ENCODE measurements around the gene EFEMP1. TPM values are rescaled to one million over a fixed set of nuclear protein-coding genes. Genes with fewer than 3 reads are reported as not detected.

EFEMP1 gene
- polyA plus RNA-seq, 3 donors, result not detected

DNA sequence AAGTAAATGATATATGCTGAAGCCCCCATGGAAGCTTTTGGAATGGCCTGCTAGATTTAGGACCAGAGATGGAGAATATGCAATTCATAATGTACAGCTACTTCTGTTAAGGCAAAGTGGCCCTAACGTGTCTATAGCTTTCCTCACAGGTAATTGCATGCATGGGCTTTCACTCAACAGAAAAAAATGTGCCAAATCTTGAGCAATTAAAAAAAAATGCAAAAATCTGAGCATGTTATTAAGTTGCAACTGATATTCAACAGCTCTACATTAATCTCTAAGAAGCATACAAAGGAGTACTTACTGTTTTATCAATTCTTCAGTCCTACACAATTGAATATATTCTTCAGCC, 79.6 kb downstream of the EFEMP1 start:
- Mint-ChIP-seq H3K4me1 (peaks cover 7% of the 10 kb centered on the region), H3K27me3 (ENCODE audit: low read depth in 3 of 3) (peaks cover 0 to 3% (median 2%) of the 10 kb centered on the region in 3 donors), H3K4me3 (no peak overlapping the region), H3K27ac (no peak overlapping the region), H3K36me3 (no peaks in the 10 kb centered on the region), H3K9me3 (peaks cover 0 to 7% (median 2%) of the 10 kb centered on the region in 7 donors)
- H3K27me3 ChIP-seq (ENCODE audit: control insufficient read depth in 2 of 2, insufficient read depth in 2 of 2, low read length in 2 of 2), result no peaks in the 10 kb centered on the region
- H2AFZ ChIP-seq (ENCODE audit: insufficient read depth, low read depth, low read length, poor library complexity, severe bottlenecking), result no peak overlapping the region
- H3K79me2 ChIP-seq (ENCODE audit: insufficient read depth, low read length), result no peaks in the 10 kb centered on the region
- WGBS (ENCODE audit: insufficient coverage), result 67% methylated on average over 1 of the region's 1 CpG
- no peak overlapping the region for H3K9ac ChIP-seq (ENCODE audit: insufficient read depth, low read length, poor library complexity, severe bottlenecking)
- intact Hi-C loops (cut with micrococcal nuclease), result no loop called here
- no peaks in the 10 kb centered on the region for H4K20me1 ChIP-seq (ENCODE audit: insufficient read depth, low read length)
- H3K4me1 ChIP-seq (ENCODE audit: control insufficient read depth in 1 of 2, insufficient read depth in 2 of 2, low read length in 2 of 2), result peaks cover 22 to 25% of the 10 kb centered on the region in 2 donors
- no peak overlapping the region for H3K4me3 ChIP-seq (replicated peaks in 1 of 3; ENCODE audit: low read depth in 2 of 3, low read length in 3 of 3)
- TF ChIP-seq, protein P1, sequence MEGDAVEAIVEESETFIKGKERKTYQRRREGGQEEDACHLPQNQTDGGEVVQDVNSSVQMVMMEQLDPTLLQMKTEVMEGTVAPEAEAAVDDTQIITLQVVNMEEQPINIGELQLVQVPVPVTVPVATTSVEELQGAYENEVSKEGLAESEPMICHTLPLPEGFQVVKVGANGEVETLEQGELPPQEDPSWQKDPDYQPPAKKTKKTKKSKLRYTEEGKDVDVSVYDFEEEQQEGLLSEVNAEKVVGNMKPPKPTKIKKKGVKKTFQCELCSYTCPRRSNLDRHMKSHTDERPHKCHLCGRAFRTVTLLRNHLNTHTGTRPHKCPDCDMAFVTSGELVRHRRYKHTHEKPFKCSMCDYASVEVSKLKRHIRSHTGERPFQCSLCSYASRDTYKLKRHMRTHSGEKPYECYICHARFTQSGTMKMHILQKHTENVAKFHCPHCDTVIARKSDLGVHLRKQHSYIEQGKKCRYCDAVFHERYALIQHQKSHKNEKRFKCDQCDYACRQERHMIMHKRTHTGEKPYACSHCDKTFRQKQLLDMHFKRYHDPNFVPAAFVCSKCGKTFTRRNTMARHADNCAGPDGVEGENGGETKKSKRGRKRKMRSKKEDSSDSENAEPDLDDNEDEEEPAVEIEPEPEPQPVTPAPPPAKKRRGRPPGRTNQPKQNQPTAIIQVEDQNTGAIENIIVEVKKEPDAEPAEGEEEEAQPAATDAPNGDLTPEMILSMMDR (IDR thresholded peaks at IDR 0.05), result no peak
- DNase-seq, result no peak
- no peak overlapping the region for H3K27ac ChIP-seq (ENCODE audit: low read depth in 1 of 2, low read length in 2 of 2)
- H3K36me3 ChIP-seq (replicated peaks in 1 of 2; ENCODE audit: control insufficient read depth in 1 of 2, insufficient read depth in 2 of 2, low read length in 2 of 2), result no peaks in the 10 kb centered on the region
- no peaks in the 10 kb centered on the region for H3K9me3 ChIP-seq (replicated peaks in 1 of 2; ENCODE audit: control insufficient read depth in 1 of 2, insufficient read depth in 1 of 2, low read length in 2 of 2)
- H3K4me2 ChIP-seq (replicated peaks; ENCODE audit: extremely low read depth, low read length, poor library complexity, severe bottlenecking), result no peak overlapping the region

DNA sequence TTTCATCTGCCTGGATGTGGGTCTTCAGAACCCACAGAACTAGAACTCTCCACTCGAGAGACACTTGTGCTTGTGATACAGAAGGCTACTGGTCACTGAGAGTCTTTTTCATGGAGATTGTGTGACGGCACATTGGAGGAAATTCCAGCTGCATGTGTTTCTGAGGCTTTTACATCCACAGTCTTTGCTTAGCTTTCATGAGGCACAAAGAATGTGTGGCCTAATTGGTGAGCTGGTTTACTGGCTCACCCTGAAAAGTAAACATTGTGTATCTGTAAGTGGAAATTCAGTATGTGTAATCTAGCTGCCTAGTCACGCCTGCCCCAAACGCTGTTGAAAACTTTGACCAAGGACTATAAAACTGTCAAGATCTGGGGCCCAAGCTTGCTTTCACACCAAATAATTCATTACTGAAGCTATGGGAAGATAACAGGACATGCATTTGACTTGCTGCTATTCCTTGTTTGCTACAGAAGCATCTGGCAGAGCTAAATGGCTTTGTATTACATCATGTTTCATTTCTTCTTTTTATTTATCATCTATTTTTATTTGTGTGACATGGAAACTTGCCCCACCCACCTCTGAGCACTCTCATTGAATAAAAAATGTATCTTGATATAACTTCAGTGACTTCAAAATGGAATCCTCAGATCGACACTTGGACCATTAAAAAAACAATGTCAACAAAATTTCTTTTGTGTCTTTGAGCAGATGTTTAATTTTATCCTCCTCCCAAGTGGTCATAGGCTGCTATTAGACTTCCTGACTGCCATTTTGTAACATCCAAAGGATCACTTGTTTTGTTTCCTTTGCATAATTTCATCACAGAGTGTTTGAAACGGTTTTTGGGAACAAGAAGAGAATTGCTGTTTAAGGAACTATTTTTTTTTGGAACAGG, 80.2 kb downstream of the EFEMP1 start:
- Histone ChIP-seq H3K9ac (ENCODE audit: insufficient read depth, low read length, poor library complexity, severe bottlenecking) (no peak overlapping the region), H3K27me3 (ENCODE audit: control insufficient read depth in 2 of 2, insufficient read depth in 2 of 2, low read length in 2 of 2) (no peaks in the 10 kb centered on the region), H3K9me3 (replicated peaks in 1 of 2; ENCODE audit: control insufficient read depth in 1 of 2, insufficient read depth in 1 of 2, low read length in 2 of 2) (no peaks in the 10 kb centered on the region), H2AFZ (ENCODE audit: insufficient read depth, low read depth, low read length, poor library complexity, severe bottlenecking) (no peak overlapping the region), H3K4me3 (replicated peaks in 1 of 3; ENCODE audit: low read depth in 2 of 3, low read length in 3 of 3) (no peak overlapping the region), H3K36me3 (replicated peaks in 1 of 2; ENCODE audit: control insufficient read depth in 1 of 2, insufficient read depth in 2 of 2, low read length in 2 of 2) (no peaks in the 10 kb centered on the region), H3K4me2 (replicated peaks; ENCODE audit: extremely low read depth, low read length, poor library complexity, severe bottlenecking) (no peak overlapping the region), H3K79me2 (ENCODE audit: insufficient read depth, low read length) (no peaks in the 10 kb centered on the region), H3K27ac (ENCODE audit: low read depth in 1 of 2, low read length in 2 of 2) (no peak overlapping the region), H3K4me1 (ENCODE audit: control insufficient read depth in 1 of 2, insufficient read depth in 2 of 2, low read length in 2 of 2) (peaks cover 21 to 22% of the 10 kb centered on the region in 2 donors), H4K20me1 (ENCODE audit: insufficient read depth, low read length) (no peaks in the 10 kb centered on the region)
- Mint-ChIP-seq H3K36me3 (no peaks in the 10 kb centered on the region), H3K4me3 (no peak overlapping the region), H3K27me3 (ENCODE audit: low read depth in 3 of 3) (peaks cover 0 to 3% (median 2%) of the 10 kb centered on the region in 3 donors), H3K9me3 (peaks cover 0 to 7% (median 2%) of the 10 kb centered on the region in 7 donors), H3K4me1 (peaks cover 7% of the 10 kb centered on the region), H3K27ac (peak overlapping the region in 1 of 7 donors; percentile 14)
- 63% methylated on average over 3 of the region's 6 CpGs for WGBS (ENCODE audit: insufficient coverage)
- intact Hi-C loops (cut with micrococcal nuclease), result no loop called here
- no peak for DNase-seq
- TF ChIP-seq, protein P1 (IDR thresholded peaks at IDR 0.05), result no peak

Measured in CD14-positive monocyte (primary cell).